ENCODE measurements around the gene SENP8. TPM values are rescaled to one million over a fixed set of nuclear protein-coding genes. Genes with fewer than 3 reads are reported as not detected.

SENP8 gene
- total and polyA plus RNA-seq, 2 of the 4 experiments (the other 2 are of a cell fraction) = 1.6 to 2.9 TPM

GRCh38 chr15:72106068-72106467 is 12.1 kb upstream of the SENP8 start:
- H3K4ac ChIP-seq (ENCODE audit: low read depth, low read length) = no peak overlapping the region
- TF ChIP-seq BHLHE40 (IDR thresholded peaks at IDR 0.05; ENCODE audit: low read depth, low read length) (no peak), USF2 (IDR thresholded peaks at IDR 0.05; ENCODE audit: low read depth, low read length) (no peak), CHD1 (IDR thresholded peaks at IDR 0.05; ENCODE audit: low read depth, low read length) (no peak), SMC3 (IDR thresholded peaks at IDR 0.05; ENCODE audit: low read depth, low read length) (no peak), RAD21 (IDR thresholded peaks at IDR 0.05; ENCODE audit: low read length) (no peak), RCOR1 (IDR thresholded peaks at IDR 0.05; ENCODE audit: insufficient replicate concordance, low read length) (no peak), POLR2A (IDR thresholded peaks at IDR 0.05; ENCODE audit: low read depth, low read length) (no peak), NFE2L2 (IDR thresholded peaks at IDR 0.05; ENCODE audit: low read depth, low read length) (no peak), ELK1 (IDR thresholded peaks at IDR 0.05; ENCODE audit: borderline replicate concordance, low read depth, low read length) (no peak), MAZ (IDR thresholded peaks at IDR 0.05; ENCODE audit: borderline replicate concordance, low read depth, low read length) (no peak), CTCF (conservative IDR thresholded peaks at IDR 0.05; ENCODE audit: low read depth, low read length) (no peak), FOS (IDR thresholded peaks at IDR 0.05; ENCODE audit: low read depth, low read length) (no peak), MXI1 (IDR thresholded peaks at IDR 0.05; ENCODE audit: borderline replicate concordance, low read depth, low read length) (no peak), RFX5 (IDR thresholded peaks at IDR 0.05; ENCODE audit: low read depth, low read length) (no peak), CEBPB (IDR thresholded peaks at IDR 0.05; ENCODE audit: low read depth, low read length) (no peak)
- CTCF ChIA-PET = no interaction called here
- H4K91ac ChIP-seq (ENCODE audit: insufficient read depth, low read depth, low read length) = no peak overlapping the region
- H3K9me3 ChIP-seq (ENCODE audit: control insufficient read depth, insufficient read depth, low read length) = no peaks in the 10 kb centered on the region
- H3K9me1 ChIP-seq (ENCODE audit: insufficient read depth, low read length) = no peaks in the 10 kb centered on the region
- no peak overlapping the region for H3K4me2 ChIP-seq (ENCODE audit: low read depth, low read length)
- DNase-seq (no peak), ATAC-seq (ENCODE audit: low read depth) (no peak)
- H4K5ac ChIP-seq (ENCODE audit: low read depth, low read length) = no peak overlapping the region
- H3K36me3 ChIP-seq (ENCODE audit: control insufficient read depth, insufficient read depth, low read length) = no peaks in the 10 kb centered on the region
- H2BK5ac ChIP-seq (ENCODE audit: low read depth, low read length, poor library complexity, severe bottlenecking) = no peak overlapping the region
- no peak overlapping the region for H3K9ac ChIP-seq (ENCODE audit: low read depth, low read length)
- POLR2A ChIA-PET (ENCODE audit: unreplicated experiment) = no interaction called here
- peaks cover 46% of the 10 kb centered on the region for H4K20me1 ChIP-seq (ENCODE audit: insufficient read depth, low read length)
- no peaks in the 10 kb centered on the region for H3K27me3 ChIP-seq (ENCODE audit: control insufficient read depth, insufficient read depth, low read length)
- whole genome bisulfite sequencing, 2 experiments (ENCODE audit: extremely low coverage in 2 of 2, insufficient read length in 1 of 2) = 100% methylated on average over 1 of the region's 2 CpGs; no CpG with 5 or more reads in 1 of the 2 experiments
- no peak overlapping the region for H2AFZ ChIP-seq (replicated peaks; ENCODE audit: low read length, poor library complexity)
- no peak overlapping the region for H3K23ac ChIP-seq (ENCODE audit: low read depth, low read length)
- in situ Hi-C loops (cut with MboI; ENCODE audit: low sequenced_read_pairs) (no loop called here), intact Hi-C loops (cut with micrococcal nuclease) (no loop called here), dilution Hi-C loops (cut with HindIII; ENCODE audit: low sequenced_read_pairs, unreplicated experiment) (no loop called here)
- H3K14ac ChIP-seq (replicated peaks; ENCODE audit: low read depth, low read length) = no peak overlapping the region
- BruUV-seq (replicated peaks) = no TSS peak
- no peak overlapping the region for H3K4me3 ChIP-seq (ENCODE audit: insufficient read depth, low read depth, low read length)
- peaks cover 9 to 37% of the 10 kb centered on the region in 2 experiments; a peak in 3 of 4 replicates for H3K79me1 ChIP-seq (ENCODE audit: low read depth in 1 of 2, low read length in 2 of 2)
- H3K56ac ChIP-seq (ENCODE audit: extremely low read depth, insufficient read depth, low read length) = no peak overlapping the region
- no peak overlapping the region for H3K18ac ChIP-seq (ENCODE audit: low read depth, low read length)
- no peak overlapping the region for H2AK9ac ChIP-seq (replicated peaks; ENCODE audit: low read depth, low read length, poor library complexity)
- H3K27ac ChIP-seq (ENCODE audit: insufficient read depth, low read length) = no peak overlapping the region
- H2BK20ac ChIP-seq (ENCODE audit: low read depth, low read length) = no peak overlapping the region
- no peak overlapping the region for H4K8ac ChIP-seq (ENCODE audit: low read depth in 2 of 2, low read length in 2 of 2)
- no peak overlapping the region for H2BK15ac ChIP-seq (ENCODE audit: low read depth, low read length)
- H2BK120ac ChIP-seq (ENCODE audit: low read depth, low read length) = no peak overlapping the region
- no peak overlapping the region for H2AK5ac ChIP-seq (ENCODE audit: low read depth, low read length)
- H3K4me1 ChIP-seq (ENCODE audit: control insufficient read depth, insufficient read depth, low read length) = peaks cover 5% of the 10 kb centered on the region; the same call in 1 of the 2 replicates

Data from IMR-90 (cell line).